ENCODE data around the gene CD44.

DNA sequence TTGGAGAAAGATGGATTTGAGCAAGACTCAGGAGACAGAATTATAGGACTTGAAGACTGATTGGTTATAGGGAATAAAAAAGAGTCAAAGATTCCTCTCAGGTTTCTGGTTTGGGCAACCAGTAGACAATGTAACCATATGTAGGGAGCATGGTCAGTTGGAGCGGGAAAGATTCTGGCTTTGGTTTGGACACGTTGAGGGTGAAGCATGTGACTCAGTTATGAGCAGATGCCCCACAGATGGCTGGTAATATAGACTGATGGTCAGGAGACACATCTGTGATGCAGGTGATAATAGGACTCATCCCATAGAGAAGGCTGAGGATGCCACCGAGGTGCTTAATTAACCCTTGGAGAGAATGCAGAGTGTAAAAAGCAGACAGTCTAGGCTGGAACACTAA, 132.1 kb downstream of the CD44 start:
- TF ChIP-seq POLR2A (IDR thresholded peaks at IDR 0.05) (no peak), POLR2AphosphoS5 (IDR thresholded peaks at IDR 0.05) (no peak), EP300 (IDR thresholded peaks at IDR 0.05; ENCODE audit: low read depth) (no peak)
- TF ChIP-seq, protein P1, sequence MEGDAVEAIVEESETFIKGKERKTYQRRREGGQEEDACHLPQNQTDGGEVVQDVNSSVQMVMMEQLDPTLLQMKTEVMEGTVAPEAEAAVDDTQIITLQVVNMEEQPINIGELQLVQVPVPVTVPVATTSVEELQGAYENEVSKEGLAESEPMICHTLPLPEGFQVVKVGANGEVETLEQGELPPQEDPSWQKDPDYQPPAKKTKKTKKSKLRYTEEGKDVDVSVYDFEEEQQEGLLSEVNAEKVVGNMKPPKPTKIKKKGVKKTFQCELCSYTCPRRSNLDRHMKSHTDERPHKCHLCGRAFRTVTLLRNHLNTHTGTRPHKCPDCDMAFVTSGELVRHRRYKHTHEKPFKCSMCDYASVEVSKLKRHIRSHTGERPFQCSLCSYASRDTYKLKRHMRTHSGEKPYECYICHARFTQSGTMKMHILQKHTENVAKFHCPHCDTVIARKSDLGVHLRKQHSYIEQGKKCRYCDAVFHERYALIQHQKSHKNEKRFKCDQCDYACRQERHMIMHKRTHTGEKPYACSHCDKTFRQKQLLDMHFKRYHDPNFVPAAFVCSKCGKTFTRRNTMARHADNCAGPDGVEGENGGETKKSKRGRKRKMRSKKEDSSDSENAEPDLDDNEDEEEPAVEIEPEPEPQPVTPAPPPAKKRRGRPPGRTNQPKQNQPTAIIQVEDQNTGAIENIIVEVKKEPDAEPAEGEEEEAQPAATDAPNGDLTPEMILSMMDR (IDR thresholded peaks at IDR 0.05), result no peak
